ENCODE measurements around the gene KCNA3.

GRCh38 chr1:110673197-110673701, 1.5 kb downstream of the KCNA3 start:
- no peak for TF ChIP-seq CTCF (IDR thresholded peaks at IDR 0.05)
- no peak for TF ChIP-seq POLR2A (IDR thresholded peaks at IDR 0.05)
